CD4-positive, alpha-beta T cell treated with Interferon alpha-2 for 1 hour (primary cell): ENCODE data around the gene RAB11FIP3.
"Not testable (repeated sequence)": the region's sequence is repeated elsewhere in the genome, so short reads cannot be mapped to it uniquely, and the experiment has no call there.

Experiments used
- DNase-seq, 2 donors: peaks; one replicate each; pipeline ENCODE4 v3.0.0-alpha.2; 2020 to 2022

Gene RAB11FIP3

DNA sequence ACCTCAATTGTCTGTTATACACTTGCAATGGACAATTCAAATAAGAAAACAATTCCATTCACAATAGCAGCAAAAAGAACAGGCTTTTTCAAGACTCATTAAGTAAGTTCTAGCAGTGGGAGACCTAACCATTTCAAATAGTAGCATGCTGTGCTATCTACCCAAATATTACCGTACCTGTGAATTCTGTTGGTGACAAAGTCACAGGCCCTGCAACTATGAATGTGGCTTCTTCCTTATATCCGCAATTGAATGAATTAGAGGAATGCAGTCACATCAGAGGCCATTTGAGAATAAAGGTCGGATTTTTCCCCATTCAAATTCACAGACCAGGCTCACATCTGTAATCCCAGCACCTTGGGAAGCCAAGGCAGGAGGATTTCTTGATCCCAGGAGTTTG lies 29.2 kb upstream of the RAB11FIP3 start:
- no peak for DNase-seq

GRCh38 chr16:396605-397004 lies 28.8 kb upstream of the RAB11FIP3 start:
- DNase-seq, result no peak

GRCh38 chr16:397135-397661 lies 28.3 kb upstream of the RAB11FIP3 start, which contains the start of gene NME4:
NME4 (plus strand) TSS chr16:397199; CDS start chr16:397223, 24 bp downstream.
- DNase-seq, result peak in 1 of 2 donors; percentile 32

DNA sequence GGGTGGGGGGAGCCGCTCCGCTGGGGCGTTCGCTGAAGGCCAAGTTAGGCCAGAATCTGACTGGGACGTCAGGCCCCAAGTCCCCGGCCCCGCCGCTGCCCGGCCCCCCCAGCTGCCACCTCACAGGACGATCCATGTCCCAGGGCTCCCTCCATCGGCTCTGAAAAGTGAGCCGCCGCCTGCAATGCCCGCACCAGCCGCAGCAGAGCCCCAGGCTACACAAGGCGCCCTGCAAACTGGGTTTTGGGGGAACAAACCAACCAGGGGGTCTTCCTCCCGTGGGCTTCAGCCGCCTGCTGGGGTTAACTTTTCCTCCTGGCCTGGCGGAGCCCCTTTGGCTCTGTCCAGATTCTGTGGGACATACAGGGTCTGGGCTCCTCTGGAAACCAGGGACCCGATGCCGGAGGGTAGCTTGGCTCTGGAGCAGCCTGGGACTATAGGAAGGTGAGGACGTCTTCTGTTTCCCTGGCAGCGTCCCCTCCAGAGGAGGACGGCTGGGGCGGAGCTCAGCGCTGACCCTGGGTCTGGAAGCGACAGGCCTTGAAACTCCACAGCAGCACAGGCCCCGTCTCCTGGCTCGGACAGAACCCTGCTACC lies 27.6 kb upstream of the RAB11FIP3 start:
- DNase-seq, result peak; percentile 35 to 41

DNA sequence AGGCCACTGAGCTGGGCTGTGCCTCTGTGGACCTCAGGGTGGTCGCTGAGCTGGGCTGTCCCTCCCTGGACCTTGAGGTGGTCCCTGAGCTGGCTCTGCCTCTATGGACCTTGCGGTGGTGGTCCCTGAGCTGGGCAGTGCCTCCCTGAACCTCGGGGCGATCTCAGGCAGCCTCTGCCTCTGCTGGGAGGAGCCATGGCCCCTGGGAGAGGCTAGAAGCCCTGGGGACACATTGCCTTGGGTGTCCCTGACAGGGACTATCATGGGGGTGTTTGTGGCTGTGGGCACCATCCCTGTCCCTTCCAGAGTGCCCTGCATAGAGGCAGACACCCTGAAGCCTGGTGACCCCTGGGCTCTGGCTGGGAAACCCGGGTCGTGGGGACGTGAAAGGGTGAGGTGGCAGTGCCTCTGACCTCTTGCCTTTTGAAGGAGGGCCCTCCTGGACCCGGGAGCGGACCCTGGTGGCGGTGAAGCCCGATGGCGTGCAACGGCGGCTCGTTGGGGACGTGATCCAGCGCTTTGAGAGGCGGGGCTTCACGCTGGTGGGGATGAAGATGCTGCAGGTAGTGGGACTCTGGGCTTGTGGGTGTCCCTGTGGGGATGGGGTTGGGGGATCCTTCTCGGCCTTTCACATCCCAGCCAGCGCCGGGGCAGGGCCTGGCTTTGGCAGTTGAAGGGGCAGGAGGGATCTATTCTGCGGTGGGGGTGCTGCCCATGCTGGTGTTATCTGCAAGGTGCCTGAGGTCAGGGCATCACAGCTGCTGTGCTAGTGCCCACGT lies 26.7 kb upstream of the RAB11FIP3 start:
- no peak for DNase-seq

GRCh38 chr16:399340-400019 lies 26.0 kb upstream of the RAB11FIP3 start:
- no peak for DNase-seq

- no peak for DNase-seq
These were observed 25.3 kb upstream of the RAB11FIP3 start for GRCh38 chr16:400061-400591.

DNA sequence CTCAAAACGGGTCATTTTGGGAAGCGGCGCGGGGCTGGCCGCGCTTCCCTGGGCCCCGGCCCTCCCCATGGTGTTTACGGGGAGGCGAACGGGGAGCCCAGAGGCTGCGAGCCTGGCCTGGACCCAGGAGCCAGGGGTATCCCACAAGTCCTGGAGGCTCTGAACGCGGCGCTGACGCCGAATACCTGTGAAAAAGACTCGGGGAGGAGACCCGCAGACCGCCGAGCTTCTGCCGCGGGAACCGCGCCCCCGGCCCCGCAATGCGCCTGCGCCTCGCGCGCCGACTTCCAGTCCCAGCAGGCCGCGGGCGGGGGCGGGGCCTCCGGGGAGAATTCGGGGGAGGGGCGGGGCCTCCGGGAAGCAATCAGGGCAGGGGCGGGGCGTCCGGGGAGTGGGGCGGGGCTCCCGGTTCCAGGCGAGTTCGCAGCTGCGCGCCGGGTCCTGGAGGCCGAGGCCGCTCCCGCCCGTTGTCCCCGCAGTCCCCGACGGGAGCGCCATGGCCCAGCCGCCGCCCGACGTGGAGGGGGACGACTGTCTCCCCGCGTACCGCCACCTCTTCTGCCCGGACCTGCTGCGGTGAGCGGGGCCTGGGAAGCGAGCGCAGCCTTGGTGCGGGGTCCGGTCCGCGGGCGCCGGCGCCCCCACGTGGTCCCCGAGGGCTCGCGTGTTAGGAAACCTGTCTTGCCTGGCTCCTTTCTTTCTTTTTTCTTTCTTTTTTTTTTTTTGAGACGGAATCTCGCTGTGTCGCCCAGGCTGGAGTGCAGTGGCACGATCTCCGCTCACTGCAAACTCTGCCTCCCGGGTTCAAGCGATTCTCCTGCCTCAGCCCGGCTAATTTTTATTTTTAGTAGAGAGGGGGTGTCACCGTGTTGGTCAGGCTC lies 23.7 kb upstream of the RAB11FIP3 start, which contains the start of gene DECR2:
TSS of gene DECR2 (plus strand) at position 418 of the 881 bp plus-strand sequence. CDS start at position 497, 79 bp downstream.
- peak; percentile 94 to 97 for DNase-seq

- DNase-seq, result no peak
These were observed 20.4 kb upstream of the RAB11FIP3 start for GRCh38 chr16:404971-405486.

- DNase-seq, result no peak
These were observed 19.6 kb upstream of the RAB11FIP3 start for GRCh38 chr16:405548-406506.

DNA sequence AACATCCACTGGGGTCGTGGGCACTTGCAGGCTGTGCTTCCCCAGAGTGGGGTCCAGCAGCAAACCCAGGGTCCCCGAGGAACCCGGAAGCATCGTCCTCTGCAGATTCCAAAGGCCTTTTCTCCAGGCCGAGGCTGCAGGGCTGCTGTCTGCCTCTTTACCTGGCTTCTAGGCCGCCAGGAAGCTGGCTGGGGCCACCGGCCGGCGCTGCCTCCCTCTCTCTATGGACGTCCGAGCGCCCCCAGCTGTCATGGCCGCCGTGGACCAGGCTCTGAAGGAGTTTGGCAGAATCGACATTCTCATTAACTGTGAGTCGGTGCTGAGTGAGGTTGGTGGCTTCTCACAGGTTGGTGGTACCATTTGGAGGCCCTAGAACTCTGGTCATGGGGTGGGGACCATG lies 18.2 kb upstream of the RAB11FIP3 start:
- DNase-seq, result no peak

- no peak for DNase-seq
These were observed 14.8 kb upstream of the RAB11FIP3 start for GRCh38 chr16:410516-411178.

- DNase-seq, result no peak
These were observed 13.7 kb upstream of the RAB11FIP3 start for GRCh38 chr16:411576-412265.

DNA sequence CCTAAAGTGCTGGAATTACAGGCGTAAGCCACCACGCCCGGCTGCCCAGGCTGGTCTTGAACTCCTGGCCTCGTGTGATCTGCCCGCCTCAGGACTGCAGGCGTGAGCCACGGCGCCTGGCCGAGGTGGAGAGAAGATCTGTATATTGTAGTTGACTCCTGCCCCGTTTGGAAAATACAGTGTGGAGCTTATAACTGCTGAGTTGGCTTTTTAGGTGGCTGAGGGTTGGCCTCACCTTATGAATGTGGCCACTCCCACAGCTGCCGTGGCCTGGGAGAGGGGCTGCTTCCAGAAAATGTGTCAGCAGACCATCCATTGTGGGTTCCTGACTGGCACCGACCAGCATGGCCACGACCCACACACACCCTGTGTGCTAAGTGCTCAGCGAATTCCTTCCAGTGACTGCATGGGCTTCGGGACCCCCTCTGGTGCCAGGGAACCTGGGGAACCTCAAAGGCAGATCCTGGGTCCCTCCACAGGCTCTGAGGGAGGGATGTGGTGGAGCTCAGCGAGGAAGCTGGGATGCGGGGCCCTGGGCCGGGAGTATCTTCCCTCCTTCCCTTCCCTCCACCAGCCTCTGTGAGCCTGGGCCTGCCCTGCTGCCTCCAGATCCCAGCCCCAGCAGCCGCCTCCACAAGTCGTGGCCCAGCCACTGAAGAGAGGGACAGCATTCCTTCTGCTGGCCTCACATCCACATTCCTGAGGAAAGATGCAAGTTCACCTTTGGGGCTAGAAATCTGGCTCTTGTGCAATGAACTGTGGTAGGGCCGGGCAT lies 10.9 kb upstream of the RAB11FIP3 start:
- no peak for DNase-seq

GRCh38 chr16:415170-415498 lies 10.3 kb upstream of the RAB11FIP3 start:
- DNase-seq, result not testable (repeated sequence)

DNA sequence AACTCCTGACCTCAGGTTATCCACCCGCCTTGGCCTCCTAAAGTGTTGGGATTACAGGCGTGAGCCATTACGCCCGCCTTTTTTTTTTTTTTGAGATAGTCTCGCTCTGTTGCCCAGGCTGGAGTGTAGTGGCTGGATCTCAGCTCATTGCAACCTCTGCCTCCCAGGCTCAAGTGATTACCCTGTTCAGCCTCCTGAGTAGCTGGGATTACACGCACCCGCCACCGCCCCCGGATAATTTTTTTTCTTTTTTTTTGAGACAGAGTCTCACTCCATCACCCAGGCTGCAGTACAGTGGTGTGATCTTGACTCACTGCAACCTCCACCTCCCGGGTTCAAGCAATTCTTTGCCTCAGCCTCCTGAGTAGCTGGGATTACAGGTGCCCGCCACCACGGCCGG lies 3.3 kb upstream of the RAB11FIP3 start:
- DNase-seq, result not testable (repeated sequence)

- DNase-seq, result no peak
These were observed 1.3 kb upstream of the RAB11FIP3 start for GRCh38 chr16:424033-424622.

DNA sequence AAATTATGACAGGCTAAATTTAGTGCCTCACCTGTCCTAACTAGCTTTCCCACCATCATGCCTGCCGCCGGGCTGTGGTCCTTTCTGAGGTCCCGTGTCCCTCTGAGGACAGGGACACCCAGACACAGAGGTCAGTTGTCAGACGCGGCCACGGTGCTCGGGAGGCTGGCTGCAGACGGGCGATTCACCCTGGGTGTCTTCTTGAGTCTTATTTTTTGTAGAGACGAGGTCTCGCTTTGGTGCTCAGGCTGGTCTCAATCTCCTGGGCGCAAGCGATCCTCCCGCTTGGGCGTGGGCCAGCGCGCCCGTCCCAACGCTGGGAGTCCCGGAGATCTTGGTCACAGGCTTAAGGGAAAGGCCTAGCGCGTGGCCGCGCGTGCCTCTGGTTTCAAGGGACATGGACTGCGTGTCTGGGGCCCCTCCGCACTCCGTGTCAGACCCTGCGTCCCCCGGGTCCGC lies 797 bp upstream of the RAB11FIP3 start:
- DNase-seq, result no peak
